Measurements from ENCODE around the gene ARHGEF19.
"Not testable (repeated sequence)": the region's sequence is repeated elsewhere in the genome, so short reads cannot be mapped to it uniquely, and the experiment has no call there.

The ARHGEF19 gene

GRCh38 chr1:16204634-16205333 lies 7.7 kb downstream of the ARHGEF19 start:
- DNase-seq (ENCODE audit: low spot score), result no peak

GRCh38 chr1:16204216-16204615 lies 8.2 kb downstream of the ARHGEF19 start:
- no peak for DNase-seq (ENCODE audit: low spot score)

GRCh38 chr1:16203550-16203949 lies 8.9 kb downstream of the ARHGEF19 start:
- no peak for DNase-seq (ENCODE audit: low spot score)

- DNase-seq (ENCODE audit: low spot score), result no peak
These were observed 9.9 kb downstream of the ARHGEF19 start for GRCh38 chr1:16202281-16203210.

- DNase-seq (ENCODE audit: low spot score), result no peak
These were observed 12.8 kb downstream of the ARHGEF19 start for GRCh38 chr1:16199700-16200099.

- no peak for DNase-seq (ENCODE audit: low spot score)
These were observed 13.3 kb downstream of the ARHGEF19 start for GRCh38 chr1:16199157-16199501.

- DNase-seq (ENCODE audit: low spot score), result no peak
These were observed 13.9 kb downstream of the ARHGEF19 start for GRCh38 chr1:16198444-16199156.

- no peak for DNase-seq (ENCODE audit: low spot score)
These were observed 15.6 kb downstream of the ARHGEF19 start for GRCh38 chr1:16196874-16197273.

- not testable (repeated sequence) for DNase-seq (ENCODE audit: low spot score)
These were observed 16.3 kb downstream of the ARHGEF19 start for GRCh38 chr1:16196139-16196538.

- no peak for DNase-seq (ENCODE audit: low spot score)
These were observed 16.9 kb downstream of the ARHGEF19 start for GRCh38 chr1:16195518-16195905.

- DNase-seq (ENCODE audit: low spot score), result no peak
These were observed 20.4 kb downstream of the ARHGEF19 start for GRCh38 chr1:16191916-16192546.

- DNase-seq (ENCODE audit: low spot score), result no peak
These were observed 21.1 kb downstream of the ARHGEF19 start for GRCh38 chr1:16191309-16191708.

- peak; percentile 66 for DNase-seq (ENCODE audit: low spot score)
These were observed 22.4 kb downstream of the ARHGEF19 start for GRCh38 chr1:16189921-16190621.

- no peak for DNase-seq (ENCODE audit: low spot score)
These were observed 23.4 kb downstream of the ARHGEF19 start for GRCh38 chr1:16189003-16189402.

GRCh38 chr1:16187748-16188401 lies 24.6 kb downstream of the ARHGEF19 start:
- DNase-seq (ENCODE audit: low spot score), result no peak

GRCh38 chr1:16186655-16187235 lies 25.7 kb downstream of the ARHGEF19 start:
- no peak for DNase-seq (ENCODE audit: low spot score)

GRCh38 chr1:16184557-16185303 lies 27.7 kb downstream of the ARHGEF19 start:
- DNase-seq (ENCODE audit: low spot score), result no peak

- no peak for DNase-seq (ENCODE audit: low spot score)
These were observed 28.5 kb downstream of the ARHGEF19 start for GRCh38 chr1:16183765-16184556.

GRCh38 chr1:16183179-16183578 lies 29.3 kb downstream of the ARHGEF19 start:
- DNase-seq (ENCODE audit: low spot score), result no peak

Data from putamen (tissue), 1 donor.